ENCODE measurements around the gene SIL1. TPM values are rescaled to one million over a fixed set of nuclear protein-coding genes. Genes with fewer than 3 reads are reported as not detected.

SIL1 gene
- total and polyA plus RNA-seq, 2 donors from 2014 or later = 48.6 to 91.7 TPM

- DNase-seq = no peak
- no peak overlapping the region for H3K9ac ChIP-seq (ENCODE audit: low read length in 3 of 3)
- intact Hi-C loops (cut with DNase I) = no loop called here
- H3K4me3 ChIP-seq (ENCODE audit: low read length in 3 of 3) = no peak overlapping the region
- FAIRE-seq = peak; percentile 50
- H3K27ac ChIP-seq (ENCODE audit: low read depth in 2 of 2, low read length in 2 of 2) = no peak overlapping the region
- peaks cover 0 to under 1% (median 0%) of the 10 kb centered on the region in 3 donors for H3K36me3 ChIP-seq (ENCODE audit: control insufficient read depth in 2 of 3, insufficient read depth in 3 of 3, low read length in 3 of 3)
- no peak for TF ChIP-seq CTCF (IDR thresholded peaks at IDR 0.05; ENCODE audit: borderline replicate concordance, extremely low read depth, insufficient read depth)
- H3K27me3 ChIP-seq (ENCODE audit: control insufficient read depth, insufficient read depth, low read length) = no peaks in the 10 kb centered on the region
- no peaks in the 10 kb centered on the region for H3K9me3 ChIP-seq (ENCODE audit: control insufficient read depth in 2 of 3, insufficient read depth in 1 of 3, low read length in 3 of 3)
- peaks cover 0 to 12% (median 0%) of the 10 kb centered on the region in 3 donors for H3K4me1 ChIP-seq (ENCODE audit: control insufficient read depth in 2 of 3, insufficient read depth in 2 of 3, low read depth in 1 of 3, low read length in 3 of 3)
These were observed 299.4 kb downstream of the SIL1 start for GRCh38 chr5:138898742-138899141.

- H3K27ac ChIP-seq (ENCODE audit: low read depth in 2 of 2, low read length in 2 of 2) = no peak overlapping the region
- H3K4me1 ChIP-seq (ENCODE audit: control insufficient read depth in 2 of 3, insufficient read depth in 2 of 3, low read depth in 1 of 3, low read length in 3 of 3) = peaks cover 0 to 12% (median 0%) of the 10 kb centered on the region in 3 donors
- no peaks in the 10 kb centered on the region for H3K27me3 ChIP-seq (ENCODE audit: control insufficient read depth, insufficient read depth, low read length)
- no peaks in the 10 kb centered on the region for H3K36me3 ChIP-seq (ENCODE audit: control insufficient read depth in 2 of 3, insufficient read depth in 3 of 3, low read length in 3 of 3)
- DNase-seq (peak in 1 of 5 donors; percentile 19), FAIRE-seq (no peak)
- no peak overlapping the region for H3K9ac ChIP-seq (ENCODE audit: low read length in 3 of 3)
- no peak for TF ChIP-seq CTCF (IDR thresholded peaks at IDR 0.05; ENCODE audit: borderline replicate concordance, extremely low read depth, insufficient read depth)
- H3K9me3 ChIP-seq (ENCODE audit: control insufficient read depth in 2 of 3, insufficient read depth in 1 of 3, low read length in 3 of 3) = no peaks in the 10 kb centered on the region
- intact Hi-C loops (cut with DNase I) = no loop called here
- H3K4me3 ChIP-seq (ENCODE audit: low read length in 3 of 3) = no peak overlapping the region
These were observed 299.9 kb downstream of the SIL1 start for GRCh38 chr5:138898299-138898698.

Other genes starting within 250 kb of the SIL1 start
- 215 TPM for gene MATR3, start 95.4 kb upstream of the SIL1 start, total RNA-seq
- 124 TPM for gene MATR3, start 95.4 kb upstream of the SIL1 start, polyA plus RNA-seq (ENCODE audit: insufficient read depth, low read depth, low replicate concordance)
- 68.0 TPM for gene PAIP2, start 143.5 kb upstream of the SIL1 start, total RNA-seq
- 121 TPM for gene PAIP2, start 143.5 kb upstream of the SIL1 start, polyA plus RNA-seq (ENCODE audit: insufficient read depth, low read depth, low replicate concordance)
- 3.5 TPM for gene SLC23A1, start 184.9 kb upstream of the SIL1 start, total RNA-seq
- gene SLC23A1, start 184.9 kb upstream of the SIL1 start, polyA plus RNA-seq (ENCODE audit: insufficient read depth, low read depth, low replicate concordance) = 31.9 TPM
- gene MZB1, start 191.5 kb upstream of the SIL1 start, total RNA-seq = 49.6 TPM
- gene MZB1, start 191.5 kb upstream of the SIL1 start, polyA plus RNA-seq (ENCODE audit: insufficient read depth, low read depth, low replicate concordance) = 1.2 TPM
- 3.8 TPM for gene PROB1, start 196.7 kb upstream of the SIL1 start, total RNA-seq
- 1.5 TPM for gene PROB1, start 196.7 kb upstream of the SIL1 start, polyA plus RNA-seq (ENCODE audit: insufficient read depth, low read depth, low replicate concordance)
- 6.8 TPM for gene SPATA24, start 205.7 kb upstream of the SIL1 start, total RNA-seq
- 21.6 TPM for gene SPATA24, start 205.7 kb upstream of the SIL1 start, polyA plus RNA-seq (ENCODE audit: insufficient read depth, low read depth, low replicate concordance)
- gene DNAJC18, start 241.2 kb upstream of the SIL1 start, total RNA-seq = 13.7 TPM
- 3.9 TPM for gene DNAJC18, start 241.2 kb upstream of the SIL1 start, polyA plus RNA-seq (ENCODE audit: insufficient read depth, low read depth, low replicate concordance)